H4 (cell line): ENCODE measurements around the gene PRKN. TPM values are rescaled to one million over a fixed set of nuclear protein-coding genes. Genes with fewer than 3 reads are reported as not detected.

Experiments
- DNase-seq: peaks from one replicate; pipeline ENCODE4 v3.0.0-alpha.2; 2015; ENCODE audit warnings: low spot score
- total RNA-seq: library from RNA; depleted of rRNA; stranded (reverse); fragments of >200 nt; shearing (Covaris generic); gene quantifications from 2 replicates; pipeline ENCODE4 v1.2.3, GENCODE V29; 2014

Gene PRKN
- total RNA-seq, 1 experiment from 2014 or later, result 0.19 TPM

- no peak for DNase-seq
Measured at GRCh38 chr6:162063666-162064065, 663.9 kb downstream of the PRKN start.

- DNase-seq, result peak; percentile 64
Measured at GRCh38 chr6:162058281-162058875, 669.2 kb downstream of the PRKN start.

- peak; percentile 11 for DNase-seq
Measured at GRCh38 chr6:162056745-162057144, 670.8 kb downstream of the PRKN start.

GRCh38 chr6:162056061-162056460 is 671.5 kb downstream of the PRKN start:
- DNase-seq, result no peak

GRCh38 chr6:162055365-162055764 is 672.2 kb downstream of the PRKN start:
- DNase-seq, result peak; percentile 4

GRCh38 chr6:162053084-162053483 is 674.5 kb downstream of the PRKN start:
- DNase-seq, result no peak

GRCh38 chr6:162050579-162050978 is 677.0 kb downstream of the PRKN start:
- DNase-seq, result no peak

GRCh38 chr6:162046324-162046723 is 681.2 kb downstream of the PRKN start:
- DNase-seq, result no peak

GRCh38 chr6:162032620-162033019 is 694.9 kb downstream of the PRKN start:
- no peak for DNase-seq

- DNase-seq, result no peak
Measured at GRCh38 chr6:162029873-162030576, 697.5 kb downstream of the PRKN start.

- no peak for DNase-seq
Measured at GRCh38 chr6:162026843-162027242, 700.7 kb downstream of the PRKN start.

- no peak for DNase-seq
Measured at GRCh38 chr6:162026031-162026430, 701.5 kb downstream of the PRKN start.

GRCh38 chr6:162019349-162019748 is 708.2 kb downstream of the PRKN start:
- DNase-seq, result no peak

- DNase-seq, result no peak
Measured at GRCh38 chr6:162017536-162017935, 710.0 kb downstream of the PRKN start.

GRCh38 chr6:162014069-162014811 is 713.3 kb downstream of the PRKN start:
- no peak for DNase-seq

GRCh38 chr6:162005372-162005771 is 722.2 kb downstream of the PRKN start:
- DNase-seq, result no peak

- no peak for DNase-seq
Measured at GRCh38 chr6:161996783-161997182, 730.8 kb downstream of the PRKN start.

- no peak for DNase-seq
Measured at GRCh38 chr6:161985876-161986423, 741.6 kb downstream of the PRKN start.

- no peak for DNase-seq
Measured at GRCh38 chr6:161984713-161985112, 742.9 kb downstream of the PRKN start.

- DNase-seq, result no peak
Measured at GRCh38 chr6:161976553-161976952, 751.0 kb downstream of the PRKN start.

- no peak for DNase-seq
Measured at GRCh38 chr6:161973064-161973463, 754.5 kb downstream of the PRKN start.

GRCh38 chr6:161971043-161971442 is 756.5 kb downstream of the PRKN start:
- no peak for DNase-seq
